HG03097 (cell line): ENCODE measurements around the gene OR9A4.

Experiments
- ATAC-seq: cut with Tn5 transposase; IDR thresholded peaks from one replicate; pipeline ENCODE4 v1.9.1; 2021; ENCODE audit not compliant: unreplicated experiment, low FRiP score

OR9A4 gene

GRCh38 chr7:141946796-141947195 lies 30.6 kb downstream of the OR9A4 start, which contains the start of gene CLEC5A:
TSS of gene CLEC5A (minus strand) at chr7:141946974. CDS start at chr7:141946292, 682 bp downstream.
- no peak for ATAC-seq

GRCh38 chr7:141949021-141949420 lies 32.8 kb downstream of the OR9A4 start:
- no peak for ATAC-seq

- ATAC-seq: no peak
Measured at GRCh38 chr7:141949451-141949850, 33.3 kb downstream of the OR9A4 start.

- no peak for ATAC-seq
Measured at GRCh38 chr7:141949911-141950310, 33.7 kb downstream of the OR9A4 start.

GRCh38 chr7:141950806-141951205 lies 34.6 kb downstream of the OR9A4 start:
- no peak for ATAC-seq

GRCh38 chr7:141952461-141952860 lies 36.3 kb downstream of the OR9A4 start:
- ATAC-seq: no peak

- ATAC-seq: no peak
Measured at GRCh38 chr7:141954334-141954733, 38.1 kb downstream of the OR9A4 start.

GRCh38 chr7:141956084-141956483 lies 39.9 kb downstream of the OR9A4 start:
- no peak for ATAC-seq

- no peak for ATAC-seq
Measured at GRCh38 chr7:141960687-141961422, 44.7 kb downstream of the OR9A4 start.
